ENCODE data around the gene ULK4. TPM values are rescaled to one million over a fixed set of nuclear protein-coding genes. Genes with fewer than 3 reads are reported as not detected.

The ULK4 gene
- total and polyA plus RNA-seq, 9 donors: 2.4 to 58.7 (median 7.3) TPM

GRCh38 chr3:41304593-41304992, 657.3 kb downstream of the ULK4 start:
- intact Hi-C loops (cut with DNase I): no loop called here
- WGBS, 3 donors: 20 to 44% (median 42%) methylated on average over 2 of the region's 2 CpGs
- Histone ChIP-seq H3K4me1 (ENCODE audit: insufficient read depth) (peaks cover 1% of the 10 kb centered on the region), H3K36me3 (no peaks in the 10 kb centered on the region), H3K27me3 (no peaks in the 10 kb centered on the region), H3K4me3 (no peak overlapping the region), H3K27ac (no peak overlapping the region), H3K9me3 (no peaks in the 10 kb centered on the region)
- DNase-seq: no peak
- TF ChIP-seq EP300 (IDR thresholded peaks at IDR 0.05) (no peak), CTCF (IDR thresholded peaks at IDR 0.05) (no peak), POLR2A (IDR thresholded peaks at IDR 0.05) (no peak)

DNA sequence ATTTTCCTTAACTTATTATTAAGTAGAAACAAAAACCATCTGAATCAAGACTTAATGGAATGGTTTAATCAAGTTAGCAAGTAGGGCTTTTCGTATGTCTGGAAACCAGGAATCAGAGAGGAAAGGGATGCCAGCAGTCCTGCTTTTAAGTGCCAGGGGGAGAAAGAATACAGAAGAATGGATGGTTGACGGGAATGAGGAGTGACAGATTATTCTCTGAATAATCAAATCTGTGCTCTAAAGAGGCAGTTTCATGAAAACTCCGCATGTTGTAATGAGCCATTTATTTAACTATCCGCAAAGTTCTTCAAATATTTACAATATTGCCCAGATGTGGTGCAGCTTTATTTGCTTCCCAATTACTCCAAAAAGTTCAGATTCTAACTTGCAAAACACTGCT, 659.6 kb downstream of the ULK4 start:
- intact Hi-C loops (cut with DNase I): no loop called here
- WGBS, 3 donors: 61 to 82% (median 74%) methylated on average over 4 of the region's 4 CpGs

GRCh38 chr3:41301548-41301947, 660.4 kb downstream of the ULK4 start:
- intact Hi-C loops (cut with DNase I): no loop called here
- Histone ChIP-seq H3K27me3 (no peaks in the 10 kb centered on the region), H3K4me1 (ENCODE audit: insufficient read depth) (peaks cover 1% of the 10 kb centered on the region), H3K36me3 (no peaks in the 10 kb centered on the region), H3K9me3 (no peaks in the 10 kb centered on the region), H3K27ac (no peak overlapping the region), H3K4me3 (no peak overlapping the region)
- WGBS, 3 donors: 93 to 94% (median 94%) methylated on average over 3 of the region's 3 CpGs
- no peak for TF ChIP-seq EP300 (IDR thresholded peaks at IDR 0.05)
- no peak for TF ChIP-seq POLR2A (IDR thresholded peaks at IDR 0.05)
- TF ChIP-seq CTCF (IDR thresholded peaks at IDR 0.05): no peak
- DNase-seq: no peak

More for the DNA sequence above, 659.6 kb downstream of the ULK4 start:
- Histone ChIP-seq H3K4me3 (no peak overlapping the region), H3K36me3 (no peaks in the 10 kb centered on the region), H3K4me1 (ENCODE audit: insufficient read depth) (peaks cover 1% of the 10 kb centered on the region), H3K27ac (no peak overlapping the region), H3K9me3 (no peaks in the 10 kb centered on the region), H3K27me3 (no peaks in the 10 kb centered on the region)
- TF ChIP-seq EP300 (IDR thresholded peaks at IDR 0.05): no peak
- no peak for DNase-seq

- Histone ChIP-seq H3K4me1 (ENCODE audit: insufficient read depth) (no peaks in the 10 kb centered on the region), H3K27ac (no peak overlapping the region), H3K4me3 (no peak overlapping the region), H3K27me3 (no peaks in the 10 kb centered on the region), H3K36me3 (no peaks in the 10 kb centered on the region), H3K9me3 (no peaks in the 10 kb centered on the region)
- no peak for DNase-seq
- intact Hi-C loops (cut with DNase I): no loop called here
- TF ChIP-seq POLR2A (IDR thresholded peaks at IDR 0.05) (no peak), CTCF (IDR thresholded peaks at IDR 0.05) (no peak), EP300 (IDR thresholded peaks at IDR 0.05) (no peak)
- whole genome bisulfite sequencing, 3 donors: 78 to 92% (median 91%) methylated on average over 3 of the region's 3 CpGs
These were observed 662.9 kb downstream of the ULK4 start for GRCh38 chr3:41299036-41299435.

GRCh38 chr3:41297750-41298149, 664.2 kb downstream of the ULK4 start:
- Histone ChIP-seq H3K4me3 (no peak overlapping the region), H3K9me3 (no peaks in the 10 kb centered on the region), H3K27ac (no peak overlapping the region), H3K36me3 (no peaks in the 10 kb centered on the region), H3K4me1 (ENCODE audit: insufficient read depth) (no peaks in the 10 kb centered on the region), H3K27me3 (no peaks in the 10 kb centered on the region)
- intact Hi-C loops (cut with DNase I): no loop called here
- DNase-seq: no peak
- WGBS, 3 donors: 39 to 57% (median 53%) methylated on average over 1 of the region's 1 CpG
- TF ChIP-seq EP300 (IDR thresholded peaks at IDR 0.05): no peak
- no peak for TF ChIP-seq POLR2A (IDR thresholded peaks at IDR 0.05)
- no peak for TF ChIP-seq CTCF (IDR thresholded peaks at IDR 0.05)

Data from ovary (tissue), 9 donors.